Neural progenitor cell (in vitro differentiated cells): ENCODE data around the gene SLC18B1. TPM values are rescaled to one million over a fixed set of nuclear protein-coding genes. Genes with fewer than 3 reads are reported as not detected.

Source experiments
- DNase-seq: peaks from one replicate; pipeline ENCODE4 v3.0.0-alpha.2; 2016; ENCODE audit warnings: low spot score
- H2AFZ ChIP-seq: fragments of 200-600 bp; sonication (generic); replicated peaks from 2 replicates; pipeline ENCODE4 v1.6.1; 2016; ENCODE audit warnings: antibody characterized with exemption
- H3F3A ChIP-seq: fragments of 200-600 bp; sonication (generic); 2 replicates; pipeline ENCODE4 v1.6.1; 2016; ENCODE audit warnings: antibody characterized with exemption, low read depth
- H3K27ac ChIP-seq: fragments of 200-600 bp; sonication (generic); 2 replicates; pipeline ENCODE4 v1.5.1; 2016; ENCODE audit warnings: mild to moderate bottlenecking
- H3K27me3 ChIP-seq: fragments of 200-600 bp; sonication (generic); 2 replicates; pipeline ENCODE4 v1.6.1; 2016; ENCODE audit warnings: mild to moderate bottlenecking, moderate library complexity
- H3K36me3 ChIP-seq: fragments of 200-600 bp; sonication (generic); 2 replicates; pipeline ENCODE4 v1.5.1; 2016
- H3K4me1 ChIP-seq: fragments of 200-600 bp; sonication (generic); 2 replicates; pipeline ENCODE4 v1.6.1; 2016; ENCODE audit warnings: mixed run types
- H3K4me2 ChIP-seq: fragments of 200-600 bp; sonication (generic); 2 replicates; pipeline ENCODE4 v1.6.1; 2016
- H3K4me3 ChIP-seq: fragments of 200-600 bp; sonication (generic); 2 replicates; pipeline ENCODE4 v1.5.1; 2016
- H3K79me2 ChIP-seq: fragments of 200-600 bp; sonication (generic); 2 replicates; pipeline ENCODE4 v1.6.1; 2016; ENCODE audit warnings: low read depth
- H3K9ac ChIP-seq: fragments of 200-600 bp; sonication (generic); 2 replicates; pipeline ENCODE4 v1.6.1; 2016
- H3K9me3 ChIP-seq: fragments of 200-600 bp; sonication (generic); 2 replicates; pipeline ENCODE4 v1.5.1; 2016; ENCODE audit warnings: low read depth
- H4K20me1 ChIP-seq: fragments of 200-600 bp; sonication (generic); 2 replicates; pipeline ENCODE4 v1.6.1; 2016; ENCODE audit warnings: low read depth
- H3K27ac Mint-ChIP-seq: 3 replicates; pipeline ENCODE4 v1.8.0; 2021; ENCODE audit warnings: mixed read lengths
- H3K27me3 Mint-ChIP-seq: 2 replicates; pipeline ENCODE4 v1.8.0; 2022; ENCODE audit warnings: low read depth, mild to moderate bottlenecking, inconsistent platforms, moderate library complexity, mixed read lengths; ENCODE audit not compliant: insufficient read depth
- H3K36me3 Mint-ChIP-seq: 3 replicates; pipeline ENCODE4 v1.8.0; 2021; ENCODE audit warnings: mixed read lengths
- H3K4me1 Mint-ChIP-seq: 3 replicates; pipeline ENCODE4 v1.8.0; 2021; ENCODE audit warnings: mixed read lengths
- H3K4me3 Mint-ChIP-seq: 3 replicates; pipeline ENCODE4 v1.8.0; 2021; ENCODE audit warnings: mild to moderate bottlenecking, moderate library complexity, mixed read lengths
- H3K9me3 Mint-ChIP-seq: 3 replicates; pipeline ENCODE4 v1.8.0; 2020; ENCODE audit warnings: mixed read lengths
- CTCF ChIP-seq: fragments of 200-600 bp; sonication (generic); IDR thresholded peaks from 2 replicates; pipeline ENCODE4 v1.5.1; 2017; ENCODE audit warnings: antibody characterized with exemption, mild to moderate bottlenecking
- EZH2 ChIP-seq: fragments of 200-600 bp; sonication (generic); IDR thresholded peaks from 2 replicates; pipeline ENCODE4 v1.6.1; 2017; ENCODE audit warnings: antibody characterized with exemption, mild to moderate bottlenecking, moderate library complexity
- EZH2phosphoT487 ChIP-seq: fragments of 200-600 bp; sonication (generic); IDR thresholded peaks from 2 replicates; pipeline ENCODE4 v1.6.1; 2017; ENCODE audit warnings: antibody characterized with exemption
- total RNA-seq: library from RNA; depleted of rRNA; stranded (reverse); fragments of >200 nt; gene quantifications from 2 replicates; pipeline ENCODE4 v1.2.3, GENCODE V29; 2015; ENCODE audit warnings: low replicate concordance

The SLC18B1 gene
- total RNA-seq, 1 donor from 2014 or later, result 4.2 TPM

DNA sequence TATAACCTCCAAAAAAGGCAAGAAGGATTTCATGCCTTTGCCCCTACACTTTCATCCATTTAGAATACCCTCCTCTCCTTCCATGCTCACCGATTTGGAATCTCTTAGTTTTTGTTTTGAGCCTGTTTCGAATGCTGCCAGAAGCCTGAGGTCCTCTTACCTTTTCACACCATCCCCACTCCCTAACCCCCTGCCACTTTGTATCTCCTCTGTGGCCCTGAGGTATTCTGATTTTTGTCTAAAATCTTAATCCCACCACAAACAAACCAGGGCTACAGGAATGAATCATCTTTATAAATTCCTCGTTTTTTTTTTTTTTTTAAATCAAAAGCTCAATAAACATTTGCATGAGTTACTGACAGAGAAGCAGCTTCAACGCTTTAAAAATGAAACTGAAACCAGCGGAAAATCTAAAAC, 14.3 kb upstream of the SLC18B1 start:
- Histone ChIP-seq H3K4me2 (peak overlapping the region; percentile 83), H3K27ac (no peak overlapping the region), H3K4me1 (peaks cover 20% of the 10 kb centered on the region), H4K20me1 (peaks cover 34% of the 10 kb centered on the region), H3K27me3 (no peaks in the 10 kb centered on the region), H3K9me3 (no peaks in the 10 kb centered on the region), H2AFZ (peak overlapping the region; percentile 89), H3F3A (peaks cover 25% of the 10 kb centered on the region), H3K79me2 (peaks cover 33% of the 10 kb centered on the region), H3K4me3 (peak overlapping the region; percentile 82), H3K36me3 (peaks cover 13% of the 10 kb centered on the region), H3K9ac (no peak overlapping the region)
- H3K4me3 Mint-ChIP-seq, result peak overlapping the region; percentile 98
- peak; percentile 19 for DNase-seq
- H3K36me3 Mint-ChIP-seq, result peaks cover 15% of the 10 kb centered on the region
- peaks cover 4% of the 10 kb centered on the region for H3K27me3 Mint-ChIP-seq
- H3K27ac Mint-ChIP-seq, result peak overlapping the region; percentile 24
- TF ChIP-seq EZH2phosphoT487 (no peak), CTCF (no peak)
- H3K4me1 Mint-ChIP-seq, result peaks cover 34% of the 10 kb centered on the region
- H3K9me3 Mint-ChIP-seq, result no peaks in the 10 kb centered on the region

- Histone ChIP-seq H3K9me3 (no peaks in the 10 kb centered on the region), H3K4me3 (peak overlapping the region; percentile 82), H3K79me2 (peaks cover 30% of the 10 kb centered on the region), H3K27me3 (no peaks in the 10 kb centered on the region), H3K9ac (no peak overlapping the region), H3F3A (peaks cover 21% of the 10 kb centered on the region), H2AFZ (peak overlapping the region; percentile 89), H3K27ac (no peak overlapping the region), H3K36me3 (peaks cover 9% of the 10 kb centered on the region), H3K4me2 (peak overlapping the region; percentile 83), H4K20me1 (peaks cover 29% of the 10 kb centered on the region), H3K4me1 (peaks cover 20% of the 10 kb centered on the region)
- Mint-ChIP-seq H3K27ac (peak overlapping the region; percentile 24), H3K9me3 (no peaks in the 10 kb centered on the region), H3K27me3 (peaks cover 4% of the 10 kb centered on the region), H3K4me1 (peaks cover 34% of the 10 kb centered on the region), H3K4me3 (peak overlapping the region; percentile 98), H3K36me3 (peaks cover 11% of the 10 kb centered on the region)
- peak; percentile 21 for DNase-seq
- TF ChIP-seq CTCF (no peak), EZH2phosphoT487 (no peak), EZH2 (no peak)
These were observed 13.9 kb upstream of the SLC18B1 start for GRCh38 chr6:132812255-132812732.

- Mint-ChIP-seq H3K36me3 (peaks cover 3% of the 10 kb centered on the region), H3K4me3 (no peak overlapping the region), H3K4me1 (peaks cover 28% of the 10 kb centered on the region), H3K27ac (no peak overlapping the region), H3K9me3 (no peaks in the 10 kb centered on the region), H3K27me3 (peaks cover 4% of the 10 kb centered on the region)
- Histone ChIP-seq H3K27me3 (no peaks in the 10 kb centered on the region), H3K9ac (no peak overlapping the region), H3K4me2 (no peak overlapping the region), H3K4me1 (peaks cover 14% of the 10 kb centered on the region), H3K36me3 (no peaks in the 10 kb centered on the region), H3K9me3 (no peaks in the 10 kb centered on the region), H2AFZ (no peak overlapping the region), H4K20me1 (peaks cover 19% of the 10 kb centered on the region), H3K4me3 (no peak overlapping the region), H3K27ac (no peak overlapping the region), H3F3A (peaks cover 11% of the 10 kb centered on the region), H3K79me2 (peaks cover 20% of the 10 kb centered on the region)
- DNase-seq, result no peak
- TF ChIP-seq EZH2phosphoT487 (no peak), EZH2 (no peak), CTCF (no peak)
These were observed 12.8 kb upstream of the SLC18B1 start for GRCh38 chr6:132811276-132811675.
